ENCODE data around the gene ZNF780B.
"Not testable (repeated sequence)": the region's sequence is repeated elsewhere in the genome, so short reads cannot be mapped to it uniquely, and the experiment has no call there.

ZNF780B gene

DNA sequence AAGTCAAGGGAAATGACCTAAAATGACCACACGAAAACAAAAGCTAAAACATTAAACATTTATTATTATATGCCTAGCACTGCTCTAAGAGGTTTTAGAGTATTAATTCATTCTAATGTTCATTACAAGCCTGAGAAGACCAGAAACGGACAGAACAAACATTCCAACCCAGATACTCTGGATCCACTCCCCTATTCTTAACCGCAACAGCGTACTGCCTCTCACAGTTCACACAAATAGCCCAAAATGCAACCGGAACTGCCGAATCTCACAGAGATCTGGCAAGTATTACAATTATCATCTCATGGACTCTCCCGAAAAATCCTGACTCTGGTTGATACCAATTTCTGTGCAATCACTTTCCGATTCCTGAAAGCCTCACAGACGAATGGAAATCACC is 1.4 kb downstream of the ZNF780B start:
- Histone ChIP-seq H3K27ac (no peak overlapping the region), H3K4me3 (no peak overlapping the region)

DNA sequence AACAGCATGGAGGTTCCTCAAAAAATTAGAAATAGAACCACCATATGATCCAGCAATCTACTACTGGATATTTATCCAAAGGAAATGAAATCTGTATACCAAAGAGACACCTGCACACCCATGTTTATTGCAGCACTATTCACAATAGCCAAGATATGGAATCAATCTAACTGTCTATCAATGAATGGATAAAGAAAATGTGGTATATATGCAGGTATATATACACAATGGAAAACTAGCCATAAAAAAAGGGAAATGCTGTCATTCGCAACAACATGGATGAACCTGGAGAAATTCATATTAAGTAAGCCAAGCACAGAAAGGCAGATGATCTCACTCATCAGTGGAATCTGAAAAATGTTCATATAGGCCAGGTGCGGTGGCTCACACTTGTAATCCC is 2.5 kb downstream of the ZNF780B start:
- H3K27ac ChIP-seq, result no peak overlapping the region
- H3K4me3 ChIP-seq, result no peak overlapping the region

DNA sequence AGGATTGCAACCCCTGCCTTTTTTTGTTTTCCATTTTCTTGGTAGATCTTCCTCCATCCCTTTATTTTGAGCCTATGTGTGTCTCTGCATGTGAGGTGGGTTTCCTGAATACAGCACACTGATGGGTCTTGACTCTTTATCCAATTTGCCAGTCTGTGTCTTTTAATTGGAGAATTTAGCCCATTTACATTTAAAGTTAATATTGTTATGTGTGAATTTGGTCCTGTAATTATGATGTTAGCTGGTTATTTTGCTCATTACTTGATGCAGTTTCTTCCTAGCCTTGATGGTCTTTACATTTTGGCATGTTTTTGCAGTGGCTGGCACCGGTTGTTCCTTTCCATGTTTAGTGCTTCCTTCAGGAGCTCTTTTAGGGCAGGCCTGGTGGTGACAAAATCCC is 14.3 kb downstream of the ZNF780B start:
- H3K4me3 ChIP-seq, H3K27ac ChIP-seq: not testable (repeated sequence)

- not testable (repeated sequence) for H3K27ac ChIP-seq, H3K4me3 ChIP-seq
These were observed 18.0 kb downstream of the ZNF780B start for GRCh38 chr19:40038047-40038446.

GRCh38 chr19:40035996-40036395 is 20.0 kb downstream of the ZNF780B start:
- H3K27ac ChIP-seq, result no peak overlapping the region
- H3K4me3 ChIP-seq, result no peak overlapping the region

GRCh38 chr19:40033989-40034560 is 22.0 kb downstream of the ZNF780B start:
- no peak overlapping the region for H3K27ac ChIP-seq
- no peak overlapping the region for H3K4me3 ChIP-seq

DNA sequence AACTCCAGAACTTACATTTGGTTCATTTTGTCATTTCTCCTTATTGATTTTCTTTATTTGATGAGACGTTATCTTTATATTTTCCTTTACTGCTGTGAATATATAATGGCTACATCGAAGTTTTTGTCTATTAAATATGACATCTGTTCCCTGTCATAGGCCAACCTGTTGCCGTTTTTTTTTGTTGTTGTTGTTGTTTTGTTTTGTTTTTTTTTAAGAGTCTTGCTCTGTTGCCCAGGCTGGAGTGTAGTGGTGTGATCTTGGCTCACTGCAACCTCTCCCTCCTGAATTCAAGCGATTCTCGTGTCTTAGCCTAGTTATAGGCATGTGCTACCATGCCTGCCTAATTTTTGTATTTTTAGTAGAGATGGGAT is 29.4 kb downstream of the ZNF780B start:
- Histone ChIP-seq H3K4me3 (no peak overlapping the region), H3K27ac (no peak overlapping the region)

DNA sequence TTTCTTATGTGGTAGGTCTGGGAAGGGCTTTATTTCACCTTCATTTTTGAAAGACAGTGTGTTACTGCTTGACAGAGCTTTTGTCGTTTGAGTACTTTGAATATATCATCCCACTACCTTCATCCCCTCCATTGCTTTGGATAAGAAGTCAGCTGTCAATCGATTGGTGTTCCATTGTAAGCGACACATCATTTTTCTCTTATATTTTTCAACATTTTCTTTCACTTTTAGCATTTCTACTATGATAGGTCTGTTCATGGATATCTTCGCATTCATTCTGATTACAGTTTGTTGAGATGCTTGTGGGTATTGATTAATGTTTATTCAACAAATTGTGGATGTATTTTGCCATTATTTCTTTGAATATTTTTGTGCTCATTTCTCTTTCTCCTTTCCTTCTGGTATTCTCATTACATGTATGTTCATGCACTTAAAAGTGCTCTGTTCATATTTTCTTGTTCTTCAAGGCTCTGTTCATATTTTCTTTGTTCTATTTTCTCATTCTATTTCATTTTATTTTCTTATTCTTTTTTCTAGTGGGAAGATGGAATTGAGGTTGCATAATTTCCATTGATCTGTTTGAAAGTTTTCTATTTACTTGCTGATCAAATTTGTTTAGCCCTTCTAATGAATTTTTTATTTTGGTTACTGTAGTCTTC is 30.0 kb downstream of the ZNF780B start:
- Histone ChIP-seq H3K27ac (no peak overlapping the region), H3K4me3 (no peak overlapping the region)

- Histone ChIP-seq H3K27ac (no peak overlapping the region), H3K4me3 (no peak overlapping the region)
These were observed 32.1 kb downstream of the ZNF780B start for GRCh38 chr19:40023969-40024368.

- H3K4me3 ChIP-seq, result no peak overlapping the region
- no peak overlapping the region for H3K27ac ChIP-seq
These were observed 42.0 kb downstream of the ZNF780B start for GRCh38 chr19:40013991-40014390.

GRCh38 chr19:40009674-40010073 is 46.4 kb downstream of the ZNF780B start:
- Histone ChIP-seq H3K27ac (no peak overlapping the region), H3K4me3 (no peak overlapping the region)

- Histone ChIP-seq H3K27ac (no peak overlapping the region), H3K4me3 (no peak overlapping the region)
These were observed 49.7 kb downstream of the ZNF780B start for GRCh38 chr19:40006273-40006691.

- H3K4me3 ChIP-seq, result no peak overlapping the region
- H3K27ac ChIP-seq, result no peak overlapping the region
These were observed 50.2 kb downstream of the ZNF780B start for GRCh38 chr19:40005691-40006272.

DNA sequence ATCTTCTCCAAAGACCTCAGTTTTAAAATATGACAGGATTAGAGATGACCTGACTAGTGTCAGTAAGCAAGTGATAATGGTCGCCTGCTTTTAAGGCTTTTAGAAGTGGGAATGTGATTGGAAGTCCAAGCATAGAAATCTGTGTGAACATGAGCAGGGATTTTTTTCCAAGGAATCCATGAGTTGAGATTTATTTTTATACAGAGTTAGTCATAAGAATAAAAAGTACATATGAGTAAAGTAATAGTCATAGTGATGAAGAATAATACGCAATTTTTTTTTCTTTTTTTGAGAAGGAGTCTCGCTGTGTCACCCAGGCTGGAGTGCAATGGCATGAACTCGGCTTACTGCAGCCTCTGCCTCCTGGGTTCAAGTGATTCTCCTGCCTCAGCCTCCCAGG is 57.5 kb downstream of the ZNF780B start:
- Histone ChIP-seq H3K27ac (no peak overlapping the region), H3K4me3 (no peak overlapping the region)

DNA sequence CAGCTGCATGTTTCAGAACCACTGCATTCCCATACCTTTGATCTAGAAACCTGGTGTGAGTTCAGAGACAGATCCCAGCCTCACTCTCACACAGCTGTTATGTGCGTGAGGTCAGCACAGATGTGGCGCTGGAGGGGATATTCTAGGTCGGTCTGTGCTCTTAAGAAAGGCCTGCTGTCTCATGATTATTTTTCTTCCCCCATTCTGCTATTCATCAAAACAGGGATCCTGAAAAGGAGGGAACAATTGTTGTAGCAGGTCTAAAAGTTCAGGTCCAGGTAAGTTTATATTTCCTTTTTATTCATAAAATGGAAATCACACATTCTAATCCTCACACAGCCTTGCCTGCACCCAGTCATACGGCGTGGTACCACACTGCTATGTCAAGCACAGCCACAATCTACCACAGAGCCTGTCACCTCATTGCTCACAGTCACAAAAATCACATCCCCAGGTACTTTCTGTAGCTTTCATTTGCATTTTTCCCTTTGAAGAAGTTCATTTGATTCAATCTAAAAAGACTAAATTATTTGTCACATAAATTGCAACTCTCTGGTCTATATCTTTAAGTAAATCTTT is 58.3 kb downstream of the ZNF780B start:
- peak overlapping the region in 6 of 7 experiments; percentile 49 to 76 (median 55) for H3K4me3 ChIP-seq
- peak overlapping the region in 18 of 21 experiments; percentile 46 to 95 (median 89) for H3K27ac ChIP-seq

DNA sequence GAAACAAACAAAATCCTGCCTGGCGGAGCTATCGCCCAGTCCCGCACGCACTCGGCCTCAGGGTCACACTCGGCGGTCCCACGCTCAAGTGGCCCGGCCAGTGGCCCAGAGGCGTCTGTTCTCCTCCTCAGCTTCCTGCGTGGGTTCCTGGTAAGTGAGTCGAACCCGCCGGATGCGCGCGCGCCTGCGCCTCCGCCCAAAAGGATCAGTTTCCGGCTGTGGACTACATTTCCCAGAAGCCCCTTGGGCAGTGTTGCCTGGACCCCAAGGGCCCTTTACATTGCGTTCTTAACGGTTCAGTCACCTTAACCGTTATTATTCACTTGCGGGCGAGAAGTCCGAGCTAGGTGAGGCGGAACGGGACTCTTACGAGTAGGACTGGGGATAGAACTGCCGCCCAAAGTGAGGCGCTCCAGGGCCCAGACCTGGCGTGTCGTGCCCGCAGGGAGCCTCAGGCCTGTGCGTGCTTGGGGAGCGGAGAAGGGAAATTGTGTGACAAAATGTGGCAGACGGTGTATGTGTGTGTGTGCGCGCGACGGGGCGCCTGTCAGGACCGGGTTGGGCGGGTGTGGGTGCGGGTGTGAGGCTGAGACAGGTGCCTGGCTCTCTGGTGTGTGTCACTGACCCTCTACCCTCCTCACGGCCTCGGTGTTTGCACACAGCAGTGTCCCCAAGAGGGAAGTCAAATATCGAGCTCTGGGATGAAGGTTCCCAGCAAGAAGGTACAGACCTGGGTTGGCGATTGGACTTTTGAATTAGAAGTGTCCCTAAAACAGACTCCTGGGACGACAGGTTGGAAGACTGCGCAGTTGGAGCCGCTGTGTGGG is 59.0 kb downstream of the ZNF780B start, which contains the start of gene ZNF546:
TSS of gene ZNF546 (plus strand) at position 250 of the 827 bp plus-strand sequence. CDS start 1,267 bp downstream, outside the sequence.
- H3K4me3 ChIP-seq, result peak within 1 kb of the TSS; percentile 49 to 76 (median 56)
- H3K27ac ChIP-seq, result peak within 1 kb of the TSS; percentile 46 to 95 (median 87)

- peak overlapping the region; percentile 49 to 76 (median 56) for H3K4me3 ChIP-seq
- H3K27ac ChIP-seq, result peak overlapping the region in 20 of 21 experiments; percentile 46 to 95 (median 88)
These were observed 59.7 kb downstream of the ZNF780B start for GRCh38 chr19:39996218-39996810.

- Histone ChIP-seq H3K4me3 (peak overlapping the region in 4 of 7 experiments; percentile 51 to 76 (median 60)), H3K27ac (peak overlapping the region in 1 of 21 experiments; percentile 90)
These were observed 60.2 kb downstream of the ZNF780B start for GRCh38 chr19:39995794-39996193.

GRCh38 chr19:39994361-39994760 is 61.7 kb downstream of the ZNF780B start:
- H3K27ac ChIP-seq, result no peak overlapping the region

DNA sequence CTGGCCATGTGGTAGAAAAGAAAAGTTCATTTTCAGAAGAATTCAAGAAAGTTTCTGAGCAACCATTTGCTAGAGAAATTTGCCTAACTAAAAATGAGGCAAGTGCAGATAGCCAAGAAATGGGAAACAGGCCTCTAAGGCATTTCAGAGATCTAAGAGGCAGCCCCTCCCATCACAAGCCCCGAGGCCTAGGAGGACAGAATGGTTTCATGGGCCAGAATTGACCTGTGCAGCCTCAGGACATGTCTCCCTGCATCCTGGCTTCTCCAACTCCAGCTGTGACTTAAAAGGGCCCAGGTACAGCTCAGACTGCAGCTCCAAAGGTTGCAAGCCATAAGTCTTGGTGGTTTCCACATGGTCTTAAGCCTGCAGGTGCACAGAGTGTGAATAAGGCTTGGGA is 62.4 kb downstream of the ZNF780B start:
- Histone ChIP-seq H3K4me3 (no peak overlapping the region), H3K27ac (no peak overlapping the region)

More at GRCh38 chr19:39994361-39994760, 61.7 kb downstream of the ZNF780B start:
- H3K4me3 ChIP-seq, result no peak overlapping the region
